HG02938 (cell line): Measurements from ENCODE around the gene RNF157.

Experiments used
- ATAC-seq: cut with Tn5 transposase; IDR thresholded peaks from one replicate; pipeline ENCODE4 v1.9.1; 2021; ENCODE audit warnings: mild to moderate bottlenecking, moderate library complexity; ENCODE audit not compliant: unreplicated experiment

The RNF157 gene

GRCh38 chr17:76161619-76162266, 78.5 kb downstream of the RNF157 start:
- ATAC-seq: no peak

- no peak for ATAC-seq
These were observed 79.3 kb downstream of the RNF157 start for GRCh38 chr17:76160896-76161528.

- ATAC-seq: no peak
These were observed 81.1 kb downstream of the RNF157 start for GRCh38 chr17:76159157-76159556.

GRCh38 chr17:76157759-76158158, 82.5 kb downstream of the RNF157 start:
- ATAC-seq: no peak

- no peak for ATAC-seq
These were observed 83.7 kb downstream of the RNF157 start for GRCh38 chr17:76156662-76156991.

- no peak for ATAC-seq
These were observed 84.2 kb downstream of the RNF157 start for GRCh38 chr17:76155988-76156661.

GRCh38 chr17:76154936-76155845, 85.1 kb downstream of the RNF157 start:
- ATAC-seq: no peak

GRCh38 chr17:76154292-76154691, 86.0 kb downstream of the RNF157 start:
- no peak for ATAC-seq

- no peak for ATAC-seq
These were observed 86.7 kb downstream of the RNF157 start for GRCh38 chr17:76153640-76154039.

- no peak for ATAC-seq
These were observed 87.1 kb downstream of the RNF157 start for GRCh38 chr17:76153202-76153601.

- ATAC-seq: no peak
These were observed 87.7 kb downstream of the RNF157 start for GRCh38 chr17:76152591-76152990.

GRCh38 chr17:76151896-76152454, 88.3 kb downstream of the RNF157 start:
- no peak for ATAC-seq

- no peak for ATAC-seq
These were observed 89.3 kb downstream of the RNF157 start for GRCh38 chr17:76150712-76151622.

GRCh38 chr17:76149214-76149613, 91.1 kb downstream of the RNF157 start:
- ATAC-seq: no peak

GRCh38 chr17:76148015-76148326, 92.3 kb downstream of the RNF157 start:
- ATAC-seq: no peak

- no peak for ATAC-seq
These were observed 92.9 kb downstream of the RNF157 start for GRCh38 chr17:76147211-76148014.

- no peak for ATAC-seq
These were observed 94.0 kb downstream of the RNF157 start for GRCh38 chr17:76146053-76146851.

GRCh38 chr17:76145231-76146052, 94.9 kb downstream of the RNF157 start:
- ATAC-seq: no peak
